Heart right ventricle (tissue), 16 donors: Measurements from ENCODE around the gene ANKRD13D. TPM values are rescaled to one million over a fixed set of nuclear protein-coding genes. Genes with fewer than 3 reads are reported as not detected.

ENCODE experiments used
- ATAC-seq, 8 donors: fragments of 200-7000 bp; cut with Tn5 transposase; one replicate each; pipeline ENCODE4 v1.9.1; 2020; ENCODE audit warnings: mild to moderate bottlenecking in 8 of 8, moderate library complexity in 8 of 8, moderate number of reproducible peaks in 1 of 8
- DNase-seq, 2 donors: peaks; one replicate each; pipeline ENCODE4 v3.0.0-alpha.2; 2020
- H3K27ac ChIP-seq, 10 donors: fragments of 200-600 bp; sonication (generic) in 2 of 10; one replicate each; pipeline versions ENCODE4 v1.5.0 to v1.8.0; 2020 to 2022; ENCODE audit warnings: mild to moderate bottlenecking in 3 of 10
- H3K27me3 ChIP-seq, 7 donors: fragments of 200-600 bp; one replicate each; pipeline ENCODE4 v1.8.0; 2021 to 2022; ENCODE audit warnings: mild to moderate bottlenecking in 2 of 7
- H3K36me3 ChIP-seq, 9 donors: fragments of 200-600 bp; sonication (generic) in 1 of 9; one replicate each; pipeline versions ENCODE4 v1.5.0 to v1.8.0; 2020 to 2022; ENCODE audit warnings: mild to moderate bottlenecking in 2 of 9
- H3K4me1 ChIP-seq, 9 donors: fragments of 200-600 bp; sonication (generic) in 1 of 9; one replicate each; pipeline versions ENCODE4 v1.5.0 to v1.8.0; 2020 to 2022; ENCODE audit warnings: mild to moderate bottlenecking in 4 of 9
- H3K4me3 ChIP-seq, 10 donors: fragments of 200-600 bp; sonication (generic) in 2 of 10; one replicate each; pipeline versions ENCODE4 v1.5.0 to v1.8.0; 2020 to 2022; ENCODE audit warnings: mild to moderate bottlenecking in 7 of 10, moderate library complexity in 2 of 10
- H3K9me3 ChIP-seq, 11 donors: fragments of 200-600 bp in 10 of 11; sonication (generic) in 2 of 11; one replicate each; pipeline versions ENCODE4 v1.5.0 to v1.8.0; 2013 to 2022; ENCODE audit warnings: mild to moderate bottlenecking in 2 of 11, control low read depth in 1 of 11, moderate library complexity in 1 of 11
- WGBS, 2 donors: extraction: QIAGEN DNeasy Blood & Tissue Kit; methylation state at CpG; one replicate each; pipeline ENCODE4 v1.1.7; 2013; ENCODE audit warnings: inconsistent platforms in 1 of 2; 5-methylcytosine and 5-hydroxymethylcytosine counted together
- intact Hi-C, 10 donors: fragments of 100-400 bp; cut with DNase I; formaldehyde crosslinking; loops; one replicate each; pipeline versions ENCODE4 v1.11.1 to v1.14.2; 2022
- polyA plus RNA-seq, 2 donors: library from polyadenylated mRNA; stranded (reverse); fragments of 200-250 nt; gene quantifications; one replicate each; pipeline ENCODE4 v1.2.3, GENCODE V29; 2013
- total RNA-seq, 10 donors: library from RNA; stranded (reverse); fragmentation: NEBNext Ultra II Directional in 3 of 10; extraction: Animal tissue kit (Norgen Biotek cat#: 25700) in 3 of 10; gene quantifications; one replicate each; pipeline versions ENCODE4 v1.2.1 to v1.2.4, GENCODE V29; 2021 to 2023
- TF ChIP-seq, protein P1 (sequence below), 9 donors: fragments of 200-600 bp; sonication (generic) in 2 of 9; IDR thresholded peaks; one replicate each; pipeline versions ENCODE4 v1.5.0 to v1.8.0; 2021 to 2022; ENCODE audit warnings: antibody characterized with exemption in 9 of 9, mild to moderate bottlenecking in 5 of 9, moderate library complexity in 1 of 9
- donor health status: Arrhythmogenic right ventricular cardiomyopathy.
- donor health status: ischemic (EF 13 %, LVEDD 7.1; RV severe dilation, severe dysfunction).
- donor health status: healthy with polysubstance abuse.
- donor health status: DM: no; HTN: yes; CAD: no.
- donor health status: DM: no; HTN: no; CAD: no.
- donor health status: ischemic (EF 25% LVEDD 6.9; RV normal size, moderate dysfunction).
- donor health status: ischemic (EF 25% LVEDD 5.7; RV mildly dilated, moderate dysfunction).
- donor health status: healthy.
- donor health status: DM: yes; HTN: yes; CAD: no.
- donor health status: Ischemic cardiomyopathy.
- donor health status: ischemic (EF 35%, LVEDD 5.7; RV mildly dilated, moderate dysfunction).
- donor health status: nonischemic (EF 11% LVEDD 7.7; RV severe dilation, severe dysfunction).
- donor health status: DM: yes; HTN: yes; CAD: no.
- donor health status: PGD.
- donor health status: ischemic (EF 29% LVEDD 5.4; RV normal size, mild dysfunction).
- donor health status: nonischemic (EF 23%, LVEDD 6.1; RV moderate dilation, normal function).

Gene ANKRD13D
- total and polyA plus RNA-seq, 12 donors: 7.9 to 39.4 (median 13.3) TPM

GRCh38 chr11:67282155-67282875 is 6.8 kb upstream of the ANKRD13D start:
- peaks cover 27 to 96% (median 68%) of the 10 kb centered on the region in 9 donors for H3K36me3 ChIP-seq
- intact Hi-C loops: no loop called here
- 89 to 90% methylated on average over 19 to 20 of the region's 20 CpGs for WGBS, 2 donors
- H3K4me1 ChIP-seq: peaks cover 6 to 98% (median 34%) of the 10 kb centered on the region in 9 donors
- H3K9me3 ChIP-seq: no peaks in the 10 kb centered on the region
- no peak overlapping the region for H3K4me3 ChIP-seq
- H3K27ac ChIP-seq: peak overlapping the region in 4 of 10 donors; percentile 50 to 98 (median 77)
- ATAC-seq: no peak
- TF ChIP-seq, protein P1, sequence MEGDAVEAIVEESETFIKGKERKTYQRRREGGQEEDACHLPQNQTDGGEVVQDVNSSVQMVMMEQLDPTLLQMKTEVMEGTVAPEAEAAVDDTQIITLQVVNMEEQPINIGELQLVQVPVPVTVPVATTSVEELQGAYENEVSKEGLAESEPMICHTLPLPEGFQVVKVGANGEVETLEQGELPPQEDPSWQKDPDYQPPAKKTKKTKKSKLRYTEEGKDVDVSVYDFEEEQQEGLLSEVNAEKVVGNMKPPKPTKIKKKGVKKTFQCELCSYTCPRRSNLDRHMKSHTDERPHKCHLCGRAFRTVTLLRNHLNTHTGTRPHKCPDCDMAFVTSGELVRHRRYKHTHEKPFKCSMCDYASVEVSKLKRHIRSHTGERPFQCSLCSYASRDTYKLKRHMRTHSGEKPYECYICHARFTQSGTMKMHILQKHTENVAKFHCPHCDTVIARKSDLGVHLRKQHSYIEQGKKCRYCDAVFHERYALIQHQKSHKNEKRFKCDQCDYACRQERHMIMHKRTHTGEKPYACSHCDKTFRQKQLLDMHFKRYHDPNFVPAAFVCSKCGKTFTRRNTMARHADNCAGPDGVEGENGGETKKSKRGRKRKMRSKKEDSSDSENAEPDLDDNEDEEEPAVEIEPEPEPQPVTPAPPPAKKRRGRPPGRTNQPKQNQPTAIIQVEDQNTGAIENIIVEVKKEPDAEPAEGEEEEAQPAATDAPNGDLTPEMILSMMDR (IDR thresholded peaks at IDR 0.05): no peak
- peak in 1 of 2 donors; percentile 13 for DNase-seq
- H3K27me3 ChIP-seq: no peaks in the 10 kb centered on the region

- Histone ChIP-seq H3K36me3 (peaks cover 27 to 94% (median 68%) of the 10 kb centered on the region in 9 donors), H3K4me3 (peak overlapping the region in 1 of 10 donors; percentile 2), H3K9me3 (no peaks in the 10 kb centered on the region), H3K4me1 (peaks cover 10 to 98% (median 34%) of the 10 kb centered on the region in 9 donors), H3K27ac (peak overlapping the region in 5 of 10 donors; percentile 50 to 98 (median 56)), H3K27me3 (no peaks in the 10 kb centered on the region)
- intact Hi-C loops: no loop called here
- ATAC-seq (no peak), DNase-seq (peak in 1 of 2 donors; percentile 10)
- TF ChIP-seq, protein P1 (IDR thresholded peaks at IDR 0.05): no peak
- 90 to 91% methylated on average over 11 of the region's 11 CpGs for WGBS, 2 donors
These were observed 6.2 kb upstream of the ANKRD13D start for GRCh38 chr11:67282876-67283371.

GRCh38 chr11:67283481-67283963 is 5.6 kb upstream of the ANKRD13D start:
- TF ChIP-seq, protein P1 (IDR thresholded peaks at IDR 0.05): no peak
- 82 to 86% methylated on average over 13 of the region's 13 CpGs for WGBS, 2 donors
- Histone ChIP-seq H3K36me3 (peaks cover 27 to 88% (median 68%) of the 10 kb centered on the region in 9 donors), H3K27me3 (no peaks in the 10 kb centered on the region), H3K9me3 (no peaks in the 10 kb centered on the region), H3K27ac (peak overlapping the region in 7 of 10 donors; percentile 19 to 98 (median 52)), H3K4me3 (peak overlapping the region in 1 of 10 donors; percentile 74), H3K4me1 (peaks cover 7 to 98% (median 34%) of the 10 kb centered on the region in 9 donors)
- ATAC-seq: peak in 2 of 8 donors; percentile 13 to 19
- intact Hi-C loops: no loop called here
- DNase-seq: peak in 1 of 2 donors; percentile 20

- Histone ChIP-seq H3K9me3 (no peaks in the 10 kb centered on the region), H3K4me1 (peaks cover 7 to 90% (median 29%) of the 10 kb centered on the region in 9 donors), H3K36me3 (peaks cover 22 to 74% (median 60%) of the 10 kb centered on the region in 9 donors), H3K4me3 (peak overlapping the region in 1 of 10 donors; percentile 74), H3K27me3 (no peaks in the 10 kb centered on the region), H3K27ac (peak overlapping the region in 3 of 10 donors; percentile 97 to 98 (median 98))
- no peak for ATAC-seq
- peak in 1 of 2 donors; percentile 14 for DNase-seq
- intact Hi-C loops: no loop called here
- TF ChIP-seq, protein P1 (IDR thresholded peaks at IDR 0.05): no peak
- WGBS, 2 donors: 89 to 93% methylated on average over 45 of the region's 45 CpGs
These were observed 4.1 kb upstream of the ANKRD13D start for GRCh38 chr11:67284811-67285540.
